Left ventricle myocardium inferior (tissue), 1 donor: ENCODE data around the gene XRCC5. TPM values are rescaled to one million over a fixed set of nuclear protein-coding genes. Genes with fewer than 3 reads are reported as not detected.

ENCODE experiments used
- DNase-seq: peaks from one replicate; pipeline ENCODE4 v3.0.0-alpha.2; 2020
- H3K27ac ChIP-seq: fragments of 200-600 bp; replicated peaks from 2 replicates; pipeline ENCODE4 v1.8.0; 2021
- H3K27me3 ChIP-seq: fragments of 200-600 bp; 2 replicates; pipeline ENCODE4 v1.8.0; 2021; ENCODE audit warnings: low read depth
- H3K36me3 ChIP-seq: fragments of 200-600 bp; 2 replicates; pipeline ENCODE4 v1.8.0; 2021
- H3K4me1 ChIP-seq: fragments of 200-600 bp; 2 replicates; pipeline ENCODE4 v1.8.0; 2021
- H3K4me3 ChIP-seq: fragments of 200-600 bp; 2 replicates; pipeline ENCODE4 v1.8.0; 2021; ENCODE audit warnings: mild to moderate bottlenecking, moderate library complexity
- H3K9me3 ChIP-seq: fragments of 200-600 bp; replicated peaks from 2 replicates; pipeline ENCODE4 v1.8.0; 2021
- CTCF ChIP-seq: fragments of 200-600 bp; IDR thresholded peaks from 2 replicates; pipeline ENCODE4 v1.8.0; 2021; ENCODE audit warnings: antibody characterized with exemption, mild to moderate bottlenecking, borderline replicate concordance
- intact Hi-C: fragments of 100-400 bp; cut with micrococcal nuclease; formaldehyde crosslinking; loops from one replicate; pipeline ENCODE4 v1.11.0; 2022
- total RNA-seq: library from RNA; stranded (reverse); fragmentation: NEBNext Ultra II Directional; extraction: Animal tissue kit (Norgen Biotek cat#: 25700); gene quantifications from one replicate; pipeline ENCODE4 v1.2.1, GENCODE V29; 2021
- donor health status: DM: no; HTN: yes; CAD: no; lungs with severe emphysema.

XRCC5 gene
- total RNA-seq, 1 donor from 2014 or later, result 110 TPM

- no peaks in the 10 kb centered on the region for H3K4me1 ChIP-seq
- DNase-seq, result no peak
- H3K27ac ChIP-seq, result no peak overlapping the region
- TF ChIP-seq CTCF, result no peak
- H3K36me3 ChIP-seq, result no peaks in the 10 kb centered on the region
- no peaks in the 10 kb centered on the region for H3K27me3 ChIP-seq
- intact Hi-C loops, result no loop called here
- no peak overlapping the region for H3K4me3 ChIP-seq
- H3K9me3 ChIP-seq, result no peaks in the 10 kb centered on the region
Measured at GRCh38 chr2:216098421-216099334, 10.5 kb upstream of the XRCC5 start.

GRCh38 chr2:216101109-216101508 is 8.0 kb upstream of the XRCC5 start:
- DNase-seq, result no peak
- H3K27ac ChIP-seq, result no peak overlapping the region
- TF ChIP-seq CTCF, result no peak
- no peaks in the 10 kb centered on the region for H3K27me3 ChIP-seq
- no peak overlapping the region for H3K4me3 ChIP-seq
- H3K9me3 ChIP-seq, result no peaks in the 10 kb centered on the region
- no peaks in the 10 kb centered on the region for H3K36me3 ChIP-seq
- no peaks in the 10 kb centered on the region for H3K4me1 ChIP-seq
- intact Hi-C loops, result no loop called here

- no peak for TF ChIP-seq CTCF
- peaks cover 1% of the 10 kb centered on the region for H3K4me1 ChIP-seq
- no peak overlapping the region for H3K27ac ChIP-seq
- intact Hi-C loops, result no loop called here
- H3K27me3 ChIP-seq, result no peaks in the 10 kb centered on the region
- no peaks in the 10 kb centered on the region for H3K36me3 ChIP-seq
- no peak overlapping the region for H3K4me3 ChIP-seq
- H3K9me3 ChIP-seq, result no peaks in the 10 kb centered on the region
- DNase-seq, result no peak
Measured at GRCh38 chr2:216103213-216103612, 5.9 kb upstream of the XRCC5 start.

GRCh38 chr2:216104691-216105090 is 4.5 kb upstream of the XRCC5 start:
- no peak overlapping the region for H3K27ac ChIP-seq
- no peak for DNase-seq
- H3K4me1 ChIP-seq, result peaks cover 11% of the 10 kb centered on the region
- H3K4me3 ChIP-seq, result no peak overlapping the region
- no peaks in the 10 kb centered on the region for H3K27me3 ChIP-seq
- no peak for TF ChIP-seq CTCF
- intact Hi-C loops, result no loop called here
- H3K36me3 ChIP-seq, result no peaks in the 10 kb centered on the region
- H3K9me3 ChIP-seq, result no peaks in the 10 kb centered on the region

- H3K9me3 ChIP-seq, result no peaks in the 10 kb centered on the region
- H3K4me3 ChIP-seq, result no peak overlapping the region
- peaks cover 37% of the 10 kb centered on the region for H3K4me1 ChIP-seq
- TF ChIP-seq CTCF, result no peak
- intact Hi-C loops, result no loop called here
- DNase-seq, result no peak
- no peak overlapping the region for H3K27ac ChIP-seq
- H3K27me3 ChIP-seq, result no peaks in the 10 kb centered on the region
- H3K36me3 ChIP-seq, result peaks cover 9% of the 10 kb centered on the region
Measured at GRCh38 chr2:216107320-216107719, 1.8 kb upstream of the XRCC5 start.
